ENCODE measurements around the gene GHRHR.

- TF ChIP-seq, protein P1, sequence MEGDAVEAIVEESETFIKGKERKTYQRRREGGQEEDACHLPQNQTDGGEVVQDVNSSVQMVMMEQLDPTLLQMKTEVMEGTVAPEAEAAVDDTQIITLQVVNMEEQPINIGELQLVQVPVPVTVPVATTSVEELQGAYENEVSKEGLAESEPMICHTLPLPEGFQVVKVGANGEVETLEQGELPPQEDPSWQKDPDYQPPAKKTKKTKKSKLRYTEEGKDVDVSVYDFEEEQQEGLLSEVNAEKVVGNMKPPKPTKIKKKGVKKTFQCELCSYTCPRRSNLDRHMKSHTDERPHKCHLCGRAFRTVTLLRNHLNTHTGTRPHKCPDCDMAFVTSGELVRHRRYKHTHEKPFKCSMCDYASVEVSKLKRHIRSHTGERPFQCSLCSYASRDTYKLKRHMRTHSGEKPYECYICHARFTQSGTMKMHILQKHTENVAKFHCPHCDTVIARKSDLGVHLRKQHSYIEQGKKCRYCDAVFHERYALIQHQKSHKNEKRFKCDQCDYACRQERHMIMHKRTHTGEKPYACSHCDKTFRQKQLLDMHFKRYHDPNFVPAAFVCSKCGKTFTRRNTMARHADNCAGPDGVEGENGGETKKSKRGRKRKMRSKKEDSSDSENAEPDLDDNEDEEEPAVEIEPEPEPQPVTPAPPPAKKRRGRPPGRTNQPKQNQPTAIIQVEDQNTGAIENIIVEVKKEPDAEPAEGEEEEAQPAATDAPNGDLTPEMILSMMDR (IDR thresholded peaks at IDR 0.05): no peak
- TF ChIP-seq POLR2A (IDR thresholded peaks at IDR 0.05): no peak
- TF ChIP-seq POLR2AphosphoS5 (IDR thresholded peaks at IDR 0.05): no peak
- TF ChIP-seq EP300 (IDR thresholded peaks at IDR 0.05): no peak
Measured at GRCh38 chr7:30986331-30986730, 22.6 kb downstream of the GHRHR start.
